ENCODE data around the gene KRTAP22-2. TPM values are rescaled to one million over a fixed set of nuclear protein-coding genes. Genes with fewer than 3 reads are reported as not detected.

The KRTAP22-2 gene
- total RNA-seq, 1 donor from 2014 or later = not detected

- Histone ChIP-seq H2AFZ (ENCODE audit: low read depth, low read length) (no peak overlapping the region), H3K4me3 (ENCODE audit: insufficient read depth, low read depth, low read length) (no peak overlapping the region), H3K27ac (ENCODE audit: low read depth, low read length) (no peak overlapping the region), H3K79me2 (ENCODE audit: insufficient read depth, low read length) (no peaks in the 10 kb centered on the region), H3K4me2 (ENCODE audit: low read length) (no peak overlapping the region), H3K9me3 (ENCODE audit: insufficient read depth, low read depth, low read length) (peaks cover 5% of the 10 kb centered on the region), H3K9ac (ENCODE audit: low read length) (no peak overlapping the region), H3K4me1 (ENCODE audit: insufficient read depth, low read length) (no peaks in the 10 kb centered on the region), H4K20me1 (ENCODE audit: insufficient read depth, low read length) (no peaks in the 10 kb centered on the region), H3K27me3 (ENCODE audit: insufficient read depth, low read length) (no peaks in the 10 kb centered on the region), H3K36me3 (ENCODE audit: insufficient read depth, low read length) (no peaks in the 10 kb centered on the region)
- Mint-ChIP-seq H3K27ac (ENCODE audit: unreplicated experiment) (no peak overlapping the region), H3K4me1 (ENCODE audit: low read depth, unreplicated experiment) (peaks cover 9% of the 10 kb centered on the region), H3K4me3 (ENCODE audit: unreplicated experiment) (no peak overlapping the region), H3K36me3 (ENCODE audit: low read depth, unreplicated experiment) (no peaks in the 10 kb centered on the region), H3K27me3 (ENCODE audit: low read depth, unreplicated experiment) (no peaks in the 10 kb centered on the region), H3K9me3 (ENCODE audit: unreplicated experiment) (no peaks in the 10 kb centered on the region)
- FAIRE-seq = no peak
- no peak for TF ChIP-seq EZH2 (IDR thresholded peaks at IDR 0.05; ENCODE audit: insufficient read depth, low read length)
- TF ChIP-seq, protein P1, sequence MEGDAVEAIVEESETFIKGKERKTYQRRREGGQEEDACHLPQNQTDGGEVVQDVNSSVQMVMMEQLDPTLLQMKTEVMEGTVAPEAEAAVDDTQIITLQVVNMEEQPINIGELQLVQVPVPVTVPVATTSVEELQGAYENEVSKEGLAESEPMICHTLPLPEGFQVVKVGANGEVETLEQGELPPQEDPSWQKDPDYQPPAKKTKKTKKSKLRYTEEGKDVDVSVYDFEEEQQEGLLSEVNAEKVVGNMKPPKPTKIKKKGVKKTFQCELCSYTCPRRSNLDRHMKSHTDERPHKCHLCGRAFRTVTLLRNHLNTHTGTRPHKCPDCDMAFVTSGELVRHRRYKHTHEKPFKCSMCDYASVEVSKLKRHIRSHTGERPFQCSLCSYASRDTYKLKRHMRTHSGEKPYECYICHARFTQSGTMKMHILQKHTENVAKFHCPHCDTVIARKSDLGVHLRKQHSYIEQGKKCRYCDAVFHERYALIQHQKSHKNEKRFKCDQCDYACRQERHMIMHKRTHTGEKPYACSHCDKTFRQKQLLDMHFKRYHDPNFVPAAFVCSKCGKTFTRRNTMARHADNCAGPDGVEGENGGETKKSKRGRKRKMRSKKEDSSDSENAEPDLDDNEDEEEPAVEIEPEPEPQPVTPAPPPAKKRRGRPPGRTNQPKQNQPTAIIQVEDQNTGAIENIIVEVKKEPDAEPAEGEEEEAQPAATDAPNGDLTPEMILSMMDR (IDR thresholded peaks at IDR 0.05; ENCODE audit: insufficient read depth, low read depth, low read length) = no peak
- DNase-seq (ENCODE audit: low read depth) = no peak
Measured at GRCh38 chr21:30580132-30580531, 10.1 kb downstream of the KRTAP22-2 start.

- no peak overlapping the region for H3K27ac Mint-ChIP-seq (ENCODE audit: unreplicated experiment)
- Histone ChIP-seq H3K4me2 (ENCODE audit: low read length) (no peak overlapping the region), H3K27me3 (ENCODE audit: insufficient read depth, low read length) (no peaks in the 10 kb centered on the region), H3K9me3 (ENCODE audit: insufficient read depth, low read depth, low read length) (peaks cover 5% of the 10 kb centered on the region), H3K4me3 (ENCODE audit: insufficient read depth, low read depth, low read length) (no peak overlapping the region), H2AFZ (ENCODE audit: low read depth, low read length) (no peak overlapping the region), H3K4me1 (ENCODE audit: insufficient read depth, low read length) (no peaks in the 10 kb centered on the region), H3K9ac (ENCODE audit: low read length) (no peak overlapping the region), H3K27ac (ENCODE audit: low read depth, low read length) (no peak overlapping the region), H3K36me3 (ENCODE audit: insufficient read depth, low read length) (no peaks in the 10 kb centered on the region), H4K20me1 (ENCODE audit: insufficient read depth, low read length) (no peaks in the 10 kb centered on the region), H3K79me2 (ENCODE audit: insufficient read depth, low read length) (no peaks in the 10 kb centered on the region)
- H3K9me3 Mint-ChIP-seq (ENCODE audit: unreplicated experiment) = no peaks in the 10 kb centered on the region
- no peak for DNase-seq (ENCODE audit: low read depth)
- TF ChIP-seq EZH2 (IDR thresholded peaks at IDR 0.05; ENCODE audit: insufficient read depth, low read length) = no peak
- TF ChIP-seq, protein P1 (IDR thresholded peaks at IDR 0.05; ENCODE audit: insufficient read depth, low read depth, low read length) = no peak
- H3K27me3 Mint-ChIP-seq (ENCODE audit: low read depth, unreplicated experiment) = no peaks in the 10 kb centered on the region
- H3K4me1 Mint-ChIP-seq (ENCODE audit: low read depth, unreplicated experiment) = peaks cover 9% of the 10 kb centered on the region
- FAIRE-seq = no peak
- H3K36me3 Mint-ChIP-seq (ENCODE audit: low read depth, unreplicated experiment) = no peaks in the 10 kb centered on the region
- no peak overlapping the region for H3K4me3 Mint-ChIP-seq (ENCODE audit: unreplicated experiment)
Measured at GRCh38 chr21:30579346-30579745, 10.9 kb downstream of the KRTAP22-2 start.

- Mint-ChIP-seq H3K4me3 (ENCODE audit: unreplicated experiment) (no peak overlapping the region), H3K4me1 (ENCODE audit: low read depth, unreplicated experiment) (peaks cover 9% of the 10 kb centered on the region), H3K27me3 (ENCODE audit: low read depth, unreplicated experiment) (no peaks in the 10 kb centered on the region), H3K27ac (ENCODE audit: unreplicated experiment) (no peak overlapping the region), H3K9me3 (ENCODE audit: unreplicated experiment) (no peaks in the 10 kb centered on the region), H3K36me3 (ENCODE audit: low read depth, unreplicated experiment) (no peaks in the 10 kb centered on the region)
- Histone ChIP-seq H3K4me1 (ENCODE audit: insufficient read depth, low read length) (no peaks in the 10 kb centered on the region), H3K4me2 (ENCODE audit: low read length) (no peak overlapping the region), H3K27me3 (ENCODE audit: insufficient read depth, low read length) (no peaks in the 10 kb centered on the region), H3K4me3 (ENCODE audit: insufficient read depth, low read depth, low read length) (no peak overlapping the region), H3K9ac (ENCODE audit: low read length) (no peak overlapping the region), H4K20me1 (ENCODE audit: insufficient read depth, low read length) (no peaks in the 10 kb centered on the region), H2AFZ (ENCODE audit: low read depth, low read length) (no peak overlapping the region), H3K27ac (ENCODE audit: low read depth, low read length) (no peak overlapping the region), H3K9me3 (ENCODE audit: insufficient read depth, low read depth, low read length) (peaks cover 5% of the 10 kb centered on the region), H3K36me3 (ENCODE audit: insufficient read depth, low read length) (no peaks in the 10 kb centered on the region), H3K79me2 (ENCODE audit: insufficient read depth, low read length) (no peaks in the 10 kb centered on the region)
- FAIRE-seq (no peak), DNase-seq (ENCODE audit: low read depth) (no peak)
- TF ChIP-seq, protein P1 (IDR thresholded peaks at IDR 0.05; ENCODE audit: insufficient read depth, low read depth, low read length) = no peak
- no peak for TF ChIP-seq EZH2 (IDR thresholded peaks at IDR 0.05; ENCODE audit: insufficient read depth, low read length)
Measured at GRCh38 chr21:30577766-30578165, 12.4 kb downstream of the KRTAP22-2 start.
